GM10266 (cell line): Measurements from ENCODE around the gene COL6A2.

ENCODE experiments used
- DNase-seq: peaks from one replicate; pipeline ENCODE4 v3.0.0; 2012; ENCODE audit errors: extremely low spot score
- TF ChIP-seq, protein P1 (sequence below): IDR thresholded peaks from 2 replicates; pipeline ENCODE4 v1.5.1; 2012; ENCODE audit warnings: mild to moderate bottlenecking, low read depth; ENCODE audit not compliant: control insufficient read depth, insufficient read depth; ENCODE audit errors: missing control alignments

Gene COL6A2

DNA sequence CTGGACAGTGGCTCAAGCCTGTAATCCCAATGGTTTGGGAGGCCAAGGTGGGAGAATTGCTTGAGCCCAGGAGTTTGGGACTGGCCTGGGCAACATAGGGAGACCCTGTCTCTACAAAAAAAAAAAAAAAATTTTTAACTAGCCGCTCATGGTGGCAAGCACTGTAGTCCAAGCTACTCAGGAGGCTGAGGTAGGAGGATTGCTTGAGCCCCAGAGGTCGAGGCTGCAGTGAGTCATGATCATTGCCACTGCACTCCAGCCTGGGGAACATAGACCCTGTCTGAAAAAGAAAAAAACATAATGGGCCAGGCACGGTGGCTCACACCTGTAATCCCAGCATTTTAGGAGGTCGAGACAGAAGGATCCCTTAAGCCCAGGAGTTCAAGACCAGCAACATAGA is 81.0 kb downstream of the COL6A2 start:
- no peak for DNase-seq
- TF ChIP-seq, protein P1, sequence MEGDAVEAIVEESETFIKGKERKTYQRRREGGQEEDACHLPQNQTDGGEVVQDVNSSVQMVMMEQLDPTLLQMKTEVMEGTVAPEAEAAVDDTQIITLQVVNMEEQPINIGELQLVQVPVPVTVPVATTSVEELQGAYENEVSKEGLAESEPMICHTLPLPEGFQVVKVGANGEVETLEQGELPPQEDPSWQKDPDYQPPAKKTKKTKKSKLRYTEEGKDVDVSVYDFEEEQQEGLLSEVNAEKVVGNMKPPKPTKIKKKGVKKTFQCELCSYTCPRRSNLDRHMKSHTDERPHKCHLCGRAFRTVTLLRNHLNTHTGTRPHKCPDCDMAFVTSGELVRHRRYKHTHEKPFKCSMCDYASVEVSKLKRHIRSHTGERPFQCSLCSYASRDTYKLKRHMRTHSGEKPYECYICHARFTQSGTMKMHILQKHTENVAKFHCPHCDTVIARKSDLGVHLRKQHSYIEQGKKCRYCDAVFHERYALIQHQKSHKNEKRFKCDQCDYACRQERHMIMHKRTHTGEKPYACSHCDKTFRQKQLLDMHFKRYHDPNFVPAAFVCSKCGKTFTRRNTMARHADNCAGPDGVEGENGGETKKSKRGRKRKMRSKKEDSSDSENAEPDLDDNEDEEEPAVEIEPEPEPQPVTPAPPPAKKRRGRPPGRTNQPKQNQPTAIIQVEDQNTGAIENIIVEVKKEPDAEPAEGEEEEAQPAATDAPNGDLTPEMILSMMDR: no peak
